C4-2B (cell line): ENCODE measurements around the gene HAND2.

Experiments
- CTCF ChIP-seq: fragments of 450-650 bp; conservative IDR thresholded peaks from 2 replicates; pipeline ENCODE4 v1.5.1; 2017; ENCODE audit warnings: mild to moderate bottlenecking
- ZFX ChIP-seq: fragments of 450-650 bp; IDR thresholded peaks from 2 replicates; pipeline ENCODE4 v1.6.1; 2017

- TF ChIP-seq CTCF (no peak), ZFX (no peak)
Observed at GRCh38 chr4:173498023-173498422, 32.0 kb downstream of the HAND2 start.
